ENCODE results near the gene MED27.

DNA sequence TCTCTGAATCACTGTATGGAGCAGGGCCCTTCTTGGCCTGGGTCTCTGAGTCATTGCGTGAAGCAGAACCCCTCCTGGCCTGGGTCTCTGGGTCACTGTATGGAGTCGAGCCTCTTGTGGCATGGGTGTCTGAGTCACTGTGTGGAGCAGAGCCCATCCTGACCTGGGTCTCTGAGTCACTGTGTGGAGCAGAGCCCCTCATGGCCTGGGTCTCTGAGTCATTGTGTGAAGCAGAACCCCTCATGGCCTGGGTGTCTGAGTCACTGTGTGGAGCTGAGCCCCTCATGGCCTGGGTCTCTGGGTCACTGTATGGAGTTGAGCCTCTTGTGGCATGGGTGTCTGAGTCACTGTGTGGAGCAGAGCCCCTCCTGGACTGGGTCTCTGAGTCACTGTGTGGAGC, 245.8 kb downstream of the MED27 start:
- TF ChIP-seq CTCF (IDR thresholded peaks at IDR 0.05) (no peak), POLR2AphosphoS5 (IDR thresholded peaks at IDR 0.05) (no peak), EP300 (IDR thresholded peaks at IDR 0.05) (no peak), POLR2A (IDR thresholded peaks at IDR 0.05) (no peak)

Data from sigmoid colon (tissue), 4 donors.